ENCODE results near the gene SLC43A1. TPM values are rescaled to one million over a fixed set of nuclear protein-coding genes. Genes with fewer than 3 reads are reported as not detected.
A peak's percentile ranks its signal among the peaks of the same experiment; 100 is the strongest.

SLC43A1 gene
- total RNA-seq, result 2.1 to 3.3 TPM (median 2.8 TPM) in 3 replicates

- H3K4me3 Mint-ChIP-seq, result peak within 1 kb of the TSS; percentile 74
- no peak for TF ChIP-seq CTCF (IDR thresholded peaks at IDR 0.05; ENCODE audit: unreplicated experiment)
- DNase-seq (ENCODE audit: low spot score in 2 of 2, unreplicated experiment in 2 of 2), result peak in 1 of 2 experiments; percentile 56
- H3K27ac Mint-ChIP-seq, result no peak within 1 kb of the TSS
- no peaks in the 10 kb centered on the region for H3K9me3 Mint-ChIP-seq
- no peaks in the 10 kb centered on the region for H3K36me3 Mint-ChIP-seq
- H3K27me3 Mint-ChIP-seq (ENCODE audit: low read depth), result peaks cover 71% of the 10 kb centered on the region
- peaks cover 11% of the 10 kb centered on the region for H3K4me1 Mint-ChIP-seq
These were observed at the start of gene SLC43A1 for GRCh38 chr11:57515332-57516060. Gene SLC43A1, minus strand, starts transcription at chr11:57515702. Its CDS starts 1,591 bp downstream, at chr11:57514111.

- no peak for TF ChIP-seq CTCF (IDR thresholded peaks at IDR 0.05; ENCODE audit: unreplicated experiment)
- DNase-seq (ENCODE audit: low spot score in 2 of 2, unreplicated experiment in 2 of 2), result no peak
- Mint-ChIP-seq H3K4me1 (peaks cover 18% of the 10 kb centered on the region), H3K27me3 (ENCODE audit: low read depth) (no peaks in the 10 kb centered on the region), H3K36me3 (peaks cover 4% of the 10 kb centered on the region), H3K9me3 (no peaks in the 10 kb centered on the region), H3K4me3 (no peak overlapping the region), H3K27ac (no peak overlapping the region)
These were observed 47.1 kb upstream of the SLC43A1 start for GRCh38 chr11:57562596-57562995.

GRCh38 chr11:57560146-57560545, 44.6 kb upstream of the SLC43A1 start:
- no peaks in the 10 kb centered on the region for H3K9me3 Mint-ChIP-seq
- no peak overlapping the region for H3K4me3 Mint-ChIP-seq
- no peak overlapping the region for H3K27ac Mint-ChIP-seq
- TF ChIP-seq CTCF (IDR thresholded peaks at IDR 0.05; ENCODE audit: unreplicated experiment), result no peak
- H3K27me3 Mint-ChIP-seq (ENCODE audit: low read depth), result no peaks in the 10 kb centered on the region
- no peak for DNase-seq (ENCODE audit: low spot score in 2 of 2, unreplicated experiment in 2 of 2)
- peaks cover 2% of the 10 kb centered on the region for H3K4me1 Mint-ChIP-seq
- H3K36me3 Mint-ChIP-seq, result peaks cover 13% of the 10 kb centered on the region

GRCh38 chr11:57556041-57556440, 40.5 kb upstream of the SLC43A1 start:
- Mint-ChIP-seq H3K36me3 (peaks cover 23% of the 10 kb centered on the region), H3K27ac (no peak overlapping the region), H3K27me3 (ENCODE audit: low read depth) (no peaks in the 10 kb centered on the region)

GRCh38 chr11:57555393-57555792, 39.9 kb upstream of the SLC43A1 start:
- Mint-ChIP-seq H3K9me3 (no peaks in the 10 kb centered on the region), H3K27ac (no peak overlapping the region), H3K36me3 (peaks cover 23% of the 10 kb centered on the region), H3K27me3 (ENCODE audit: low read depth) (no peaks in the 10 kb centered on the region), H3K4me3 (no peak overlapping the region), H3K4me1 (no peaks in the 10 kb centered on the region)
- DNase-seq (ENCODE audit: low spot score in 2 of 2, unreplicated experiment in 2 of 2), result no peak
- no peak for TF ChIP-seq CTCF (IDR thresholded peaks at IDR 0.05; ENCODE audit: unreplicated experiment)

More at GRCh38 chr11:57556041-57556440, 40.5 kb upstream of the SLC43A1 start:
- no peak overlapping the region for H3K4me3 Mint-ChIP-seq
- H3K4me1 Mint-ChIP-seq, result no peaks in the 10 kb centered on the region
- TF ChIP-seq CTCF (IDR thresholded peaks at IDR 0.05; ENCODE audit: unreplicated experiment), result no peak
- DNase-seq (ENCODE audit: low spot score in 2 of 2, unreplicated experiment in 2 of 2), result no peak
- no peaks in the 10 kb centered on the region for H3K9me3 Mint-ChIP-seq
